Calu3 (cell line): ENCODE results near the gene GALNS. TPM values are rescaled to one million over a fixed set of nuclear protein-coding genes. Genes with fewer than 3 reads are reported as not detected.

Experiments used
- BruUV-seq: library from RNA; stranded (reverse); fragments of 400-500 nt; replicated peaks from 2 replicates; lab custom pipeline; 2021; lab: Mats Ljungman, UMichigan
- CTCF ChIA-PET: fragments of 300-600 bp; sonication (Branson Sonifier 250); formaldehyde crosslinking; loops from one replicate; lab custom pipeline; 2022; ENCODE audit warnings: antibody characterized with exemption; lab: Charles Lee
- DNase-seq: peaks from one replicate; pipeline ENCODE4 v3.0.0; 2022
- H3K27ac Mint-ChIP-seq: one replicate; pipeline ENCODE4 v1.8.0; 2022; ENCODE audit warnings: mixed read lengths; ENCODE audit not compliant: unreplicated experiment
- H3K27me3 Mint-ChIP-seq: one replicate; pipeline ENCODE4 v1.8.0; 2022; ENCODE audit warnings: mixed read lengths; ENCODE audit not compliant: unreplicated experiment
- H3K36me3 Mint-ChIP-seq: one replicate; pipeline ENCODE4 v1.8.0; 2022; ENCODE audit warnings: mild to moderate bottlenecking, moderate library complexity, mixed read lengths; ENCODE audit not compliant: insufficient read depth, unreplicated experiment
- H3K4me1 Mint-ChIP-seq: one replicate; pipeline ENCODE4 v1.8.0; 2022; ENCODE audit warnings: mild to moderate bottlenecking, low read depth, mixed read lengths; ENCODE audit not compliant: unreplicated experiment
- H3K4me3 Mint-ChIP-seq: one replicate; pipeline ENCODE4 v1.8.0; 2022; ENCODE audit warnings: mild to moderate bottlenecking, low read depth, moderate library complexity, mixed read lengths; ENCODE audit not compliant: unreplicated experiment
- H3K9me3 Mint-ChIP-seq: one replicate; pipeline ENCODE4 v1.8.0; 2022; ENCODE audit warnings: low read depth, mixed read lengths; ENCODE audit not compliant: unreplicated experiment
- intact Hi-C: fragments of 100-400 bp; cut with micrococcal nuclease; formaldehyde crosslinking; loops from one replicate; pipeline ENCODE4 v1.10.0; 2022; ENCODE audit not compliant: unreplicated experiment
- total RNA-seq: library from RNA; stranded (reverse); gene quantifications from 2 replicates; pipeline ENCODE4 v1.2.3, GENCODE V29; 2022
- TF ChIP-seq, protein P1 (sequence below): fragments of 200-600 bp; IDR thresholded peaks from one replicate; pipeline ENCODE4 v1.8.0; 2022; ENCODE audit warnings: antibody characterized with exemption; ENCODE audit not compliant: unreplicated experiment

Gene GALNS
- total RNA-seq, 1 experiment from 2014 or later: 50.4 TPM

DNA sequence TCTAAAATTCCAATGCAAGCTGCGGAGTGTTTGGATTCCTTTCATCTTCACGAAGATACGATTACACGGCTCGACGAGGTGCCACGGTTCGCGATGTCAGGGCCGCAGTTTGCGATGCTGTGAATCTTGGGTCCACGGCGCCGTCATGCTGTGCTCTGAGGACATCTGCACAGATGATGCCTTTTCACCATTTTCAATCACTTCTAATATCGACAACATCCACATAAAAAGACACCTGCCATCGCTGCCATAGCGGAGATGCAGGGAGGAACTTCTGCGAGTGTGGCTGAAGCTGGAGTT, 38.2 kb downstream of the GALNS start:
- Mint-ChIP-seq H3K27ac (no peak overlapping the region), H3K4me3 (no peak overlapping the region), H3K27me3 (no peaks in the 10 kb centered on the region), H3K9me3 (no peaks in the 10 kb centered on the region), H3K36me3 (peaks cover 13% of the 10 kb centered on the region), H3K4me1 (no peaks in the 10 kb centered on the region)
- CTCF ChIA-PET: interaction anchor here (1.0 to 1.6 kb wide), 2 partner anchors 39 to 349 kb away, joined by 3 to 4 read pairs; no protein-coding TSS in a partner anchor
- intact Hi-C loops: loop anchor here (5.0 kb wide), 1 partner anchor 399 kb away; the partner anchor contains the start of gene ZNF778
- DNase-seq: no peak
- TF ChIP-seq, protein P1, sequence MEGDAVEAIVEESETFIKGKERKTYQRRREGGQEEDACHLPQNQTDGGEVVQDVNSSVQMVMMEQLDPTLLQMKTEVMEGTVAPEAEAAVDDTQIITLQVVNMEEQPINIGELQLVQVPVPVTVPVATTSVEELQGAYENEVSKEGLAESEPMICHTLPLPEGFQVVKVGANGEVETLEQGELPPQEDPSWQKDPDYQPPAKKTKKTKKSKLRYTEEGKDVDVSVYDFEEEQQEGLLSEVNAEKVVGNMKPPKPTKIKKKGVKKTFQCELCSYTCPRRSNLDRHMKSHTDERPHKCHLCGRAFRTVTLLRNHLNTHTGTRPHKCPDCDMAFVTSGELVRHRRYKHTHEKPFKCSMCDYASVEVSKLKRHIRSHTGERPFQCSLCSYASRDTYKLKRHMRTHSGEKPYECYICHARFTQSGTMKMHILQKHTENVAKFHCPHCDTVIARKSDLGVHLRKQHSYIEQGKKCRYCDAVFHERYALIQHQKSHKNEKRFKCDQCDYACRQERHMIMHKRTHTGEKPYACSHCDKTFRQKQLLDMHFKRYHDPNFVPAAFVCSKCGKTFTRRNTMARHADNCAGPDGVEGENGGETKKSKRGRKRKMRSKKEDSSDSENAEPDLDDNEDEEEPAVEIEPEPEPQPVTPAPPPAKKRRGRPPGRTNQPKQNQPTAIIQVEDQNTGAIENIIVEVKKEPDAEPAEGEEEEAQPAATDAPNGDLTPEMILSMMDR: no peak
- no TSS peak for BruUV-seq

GRCh38 chr16:88817785-88818574, 38.8 kb downstream of the GALNS start:
- H3K9me3 Mint-ChIP-seq: no peaks in the 10 kb centered on the region
- no TSS peak for BruUV-seq
- no peaks in the 10 kb centered on the region for H3K27me3 Mint-ChIP-seq
- intact Hi-C loops: loop anchor here (5.0 kb wide), 1 partner anchor 399 kb away; the partner anchor contains the start of gene ZNF778
- H3K27ac Mint-ChIP-seq: no peak overlapping the region
- CTCF ChIA-PET: interaction anchor here (0.6 to 1.6 kb wide), 3 partner anchors 40 to 353 kb away, joined by 3 to 4 read pairs (median 3); no protein-coding TSS in a partner anchor
- H3K4me1 Mint-ChIP-seq: no peaks in the 10 kb centered on the region
- DNase-seq: no peak
- peaks cover 14% of the 10 kb centered on the region for H3K36me3 Mint-ChIP-seq
- TF ChIP-seq, protein P1: no peak
- H3K4me3 Mint-ChIP-seq: no peak overlapping the region

GRCh38 chr16:88816736-88817535, 39.8 kb downstream of the GALNS start:
- H3K27me3 Mint-ChIP-seq: no peaks in the 10 kb centered on the region
- CTCF ChIA-PET: interaction anchor here (1.3 kb wide), 1 partner anchor 40 kb away, joined by 8 read pairs; the partner anchor contains the start of genes GALNS and TRAPPC2L
- intact Hi-C loops: loop anchor here (5.0 kb wide), 1 partner anchor 400 kb away; the partner anchor contains the start of gene ZNF778

More at GRCh38 chr16:88816736-88817535, 39.8 kb downstream of the GALNS start:
- TF ChIP-seq, protein P1: no peak
- H3K36me3 Mint-ChIP-seq: peaks cover 24% of the 10 kb centered on the region
- H3K27ac Mint-ChIP-seq: no peak overlapping the region
- BruUV-seq: no TSS peak
- no peaks in the 10 kb centered on the region for H3K4me1 Mint-ChIP-seq
- no peak for DNase-seq
- no peak overlapping the region for H3K4me3 Mint-ChIP-seq
- H3K9me3 Mint-ChIP-seq: no peaks in the 10 kb centered on the region
